Measurements from ENCODE around the gene HS3ST5.

Gene HS3ST5

DNA sequence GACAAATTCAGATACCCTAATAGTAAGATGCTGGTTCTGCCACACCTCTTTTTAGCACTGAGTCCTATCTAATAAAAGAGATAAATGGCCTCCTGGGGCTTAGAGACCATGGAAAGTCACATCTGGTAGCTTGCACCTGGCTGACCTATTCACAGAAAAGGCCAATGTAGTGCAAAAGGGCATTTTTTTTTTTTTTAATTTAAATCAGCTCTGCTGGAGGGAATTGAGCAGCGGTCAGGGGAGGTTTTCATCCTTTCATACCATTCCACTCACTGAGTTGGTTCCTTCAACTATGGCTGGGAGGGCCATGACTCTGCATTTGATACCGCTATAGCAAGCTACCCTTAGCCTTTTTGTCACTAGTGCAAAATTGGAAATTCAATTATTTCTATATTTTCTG is 20.1 kb upstream of the HS3ST5 start:
- Histone ChIP-seq H3K27ac (ENCODE audit: low read depth, low read length) (peak overlapping the region; percentile 69), H3K4me3 (ENCODE audit: low read depth, low read length) (no peak overlapping the region), H3K9me3 (ENCODE audit: control insufficient read depth, insufficient read depth, low read length) (no peaks in the 10 kb centered on the region), H3K4me1 (ENCODE audit: control insufficient read depth, insufficient read depth, low read length) (peaks cover 57% of the 10 kb centered on the region), H3K27me3 (ENCODE audit: control insufficient read depth, insufficient read depth, low read length) (no peaks in the 10 kb centered on the region), H3K9ac (ENCODE audit: low read depth, low read length) (no peak overlapping the region), H3K36me3 (ENCODE audit: control insufficient read depth, insufficient read depth, low read length) (no peaks in the 10 kb centered on the region)

GRCh38 chr6:114362396-114362795 is 19.6 kb upstream of the HS3ST5 start:
- Histone ChIP-seq H3K9ac (ENCODE audit: low read depth, low read length) (no peak overlapping the region), H3K27ac (ENCODE audit: low read depth, low read length) (peak overlapping the region; percentile 52), H3K4me1 (ENCODE audit: control insufficient read depth, insufficient read depth, low read length) (peaks cover 53% of the 10 kb centered on the region), H3K27me3 (ENCODE audit: control insufficient read depth, insufficient read depth, low read length) (no peaks in the 10 kb centered on the region), H3K9me3 (ENCODE audit: control insufficient read depth, insufficient read depth, low read length) (no peaks in the 10 kb centered on the region), H3K4me3 (ENCODE audit: low read depth, low read length) (no peak overlapping the region), H3K36me3 (ENCODE audit: control insufficient read depth, insufficient read depth, low read length) (no peaks in the 10 kb centered on the region)

- H3K4me3 ChIP-seq (ENCODE audit: low read depth, low read length) = no peak overlapping the region
Observed at GRCh38 chr6:114361036-114361435, 18.2 kb upstream of the HS3ST5 start.

DNA sequence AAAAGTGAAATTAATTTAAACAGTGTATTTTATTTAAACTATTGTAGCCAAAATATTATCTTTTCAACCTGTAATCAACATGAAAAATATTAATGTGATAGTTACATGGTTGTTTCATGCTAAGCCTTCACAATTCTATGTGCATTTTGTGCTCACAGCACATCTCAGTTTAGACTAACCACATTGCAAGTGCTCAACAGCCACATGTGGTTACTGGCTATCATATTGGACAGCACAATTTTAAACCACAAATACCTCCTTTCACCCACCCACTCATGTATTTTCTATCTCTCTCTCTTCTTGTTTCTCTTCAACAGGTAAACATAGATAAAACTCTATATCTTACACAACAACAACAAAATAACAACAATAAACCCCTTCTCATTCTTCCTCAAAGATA is 12.5 kb upstream of the HS3ST5 start:
- no peak overlapping the region for H3K9ac ChIP-seq (ENCODE audit: low read depth, low read length)
- H3K4me1 ChIP-seq (ENCODE audit: control insufficient read depth, insufficient read depth, low read length) = peaks cover 7% of the 10 kb centered on the region
- H3K27me3 ChIP-seq (ENCODE audit: control insufficient read depth, insufficient read depth, low read length) = no peaks in the 10 kb centered on the region
- no peaks in the 10 kb centered on the region for H3K36me3 ChIP-seq (ENCODE audit: control insufficient read depth, insufficient read depth, low read length)
- no peaks in the 10 kb centered on the region for H3K9me3 ChIP-seq (ENCODE audit: control insufficient read depth, insufficient read depth, low read length)
- no peak overlapping the region for H3K27ac ChIP-seq (ENCODE audit: low read depth, low read length)
- no peak overlapping the region for H3K4me3 ChIP-seq (ENCODE audit: low read depth, low read length)

More at GRCh38 chr6:114361036-114361435, 18.2 kb upstream of the HS3ST5 start:
- Histone ChIP-seq H3K9ac (ENCODE audit: low read depth, low read length) (no peak overlapping the region), H3K9me3 (ENCODE audit: control insufficient read depth, insufficient read depth, low read length) (no peaks in the 10 kb centered on the region), H3K36me3 (ENCODE audit: control insufficient read depth, insufficient read depth, low read length) (no peaks in the 10 kb centered on the region), H3K27ac (ENCODE audit: low read depth, low read length) (no peak overlapping the region), H3K27me3 (ENCODE audit: control insufficient read depth, insufficient read depth, low read length) (no peaks in the 10 kb centered on the region), H3K4me1 (ENCODE audit: control insufficient read depth, insufficient read depth, low read length) (peaks cover 53% of the 10 kb centered on the region)

DNA sequence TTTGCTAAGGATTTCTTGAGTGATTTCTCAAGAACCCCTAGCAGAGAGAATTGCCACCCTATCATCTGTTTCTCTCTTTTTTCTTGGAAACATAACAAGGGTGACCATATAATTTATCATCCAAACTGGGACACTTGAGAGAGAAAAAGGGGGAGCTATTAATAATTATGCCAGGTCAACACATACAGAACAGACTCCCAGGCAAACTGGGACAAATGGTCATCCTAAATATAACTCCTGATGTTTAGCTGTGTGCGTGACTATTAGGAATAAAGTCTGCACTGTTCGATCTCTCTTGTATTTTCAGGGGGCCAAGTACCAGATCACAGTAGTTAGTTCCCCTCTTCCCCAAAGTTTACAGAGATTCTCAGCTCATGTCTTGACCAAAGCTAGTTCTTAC is 11.7 kb upstream of the HS3ST5 start:
- Histone ChIP-seq H3K27me3 (ENCODE audit: control insufficient read depth, insufficient read depth, low read length) (no peaks in the 10 kb centered on the region), H3K4me1 (ENCODE audit: control insufficient read depth, insufficient read depth, low read length) (no peaks in the 10 kb centered on the region), H3K9me3 (ENCODE audit: control insufficient read depth, insufficient read depth, low read length) (no peaks in the 10 kb centered on the region), H3K27ac (ENCODE audit: low read depth, low read length) (no peak overlapping the region), H3K36me3 (ENCODE audit: control insufficient read depth, insufficient read depth, low read length) (no peaks in the 10 kb centered on the region), H3K9ac (ENCODE audit: low read depth, low read length) (no peak overlapping the region), H3K4me3 (ENCODE audit: low read depth, low read length) (no peak overlapping the region)

GRCh38 chr6:114346451-114346850 is 3.6 kb upstream of the HS3ST5 start:
- no peak overlapping the region for H3K4me3 ChIP-seq (ENCODE audit: low read depth, low read length)
- H3K4me1 ChIP-seq (ENCODE audit: control insufficient read depth, insufficient read depth, low read length) = peaks cover 20% of the 10 kb centered on the region
- H3K36me3 ChIP-seq (ENCODE audit: control insufficient read depth, insufficient read depth, low read length) = no peaks in the 10 kb centered on the region
- H3K9ac ChIP-seq (ENCODE audit: low read depth, low read length) = no peak overlapping the region
- no peaks in the 10 kb centered on the region for H3K27me3 ChIP-seq (ENCODE audit: control insufficient read depth, insufficient read depth, low read length)
- H3K27ac ChIP-seq (ENCODE audit: low read depth, low read length) = no peak overlapping the region
- no peaks in the 10 kb centered on the region for H3K9me3 ChIP-seq (ENCODE audit: control insufficient read depth, insufficient read depth, low read length)

- peaks cover 27% of the 10 kb centered on the region for H3K4me1 ChIP-seq (ENCODE audit: control insufficient read depth, insufficient read depth, low read length)
- H3K27me3 ChIP-seq (ENCODE audit: control insufficient read depth, insufficient read depth, low read length) = no peaks in the 10 kb centered on the region
- peak overlapping the region; percentile 85 for H3K27ac ChIP-seq (ENCODE audit: low read depth, low read length)
- no peaks in the 10 kb centered on the region for H3K9me3 ChIP-seq (ENCODE audit: control insufficient read depth, insufficient read depth, low read length)
- no peak overlapping the region; the same call in 1 of the 2 replicates for H3K9ac ChIP-seq (ENCODE audit: low read depth, low read length)
- H3K4me3 ChIP-seq (ENCODE audit: low read depth, low read length) = peak overlapping the region; percentile 91
- H3K36me3 ChIP-seq (ENCODE audit: control insufficient read depth, insufficient read depth, low read length) = no peaks in the 10 kb centered on the region
Observed at GRCh38 chr6:114344971-114345275, 2.1 kb upstream of the HS3ST5 start.

GRCh38 chr6:114344246-114344970 is 1.6 kb upstream of the HS3ST5 start:
- peak overlapping the region; percentile 91 for H3K4me3 ChIP-seq (ENCODE audit: low read depth, low read length)

DNA sequence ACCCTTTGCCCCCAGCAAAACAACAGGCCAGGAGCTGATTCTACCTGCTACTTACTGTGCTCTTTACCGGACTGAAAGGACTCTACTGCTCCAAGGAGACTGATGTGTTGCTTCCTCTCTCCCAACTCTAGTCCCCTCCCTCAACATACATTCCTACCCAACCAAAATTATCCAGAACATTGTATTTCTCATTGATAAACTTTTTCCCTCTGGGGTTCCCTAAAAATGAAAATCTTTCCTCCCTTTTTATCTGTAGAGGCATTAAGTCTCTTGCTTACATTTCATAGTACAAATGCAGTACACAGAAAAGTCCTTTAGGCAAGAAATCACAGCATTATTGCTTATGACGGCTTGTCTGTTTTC is 940 bp upstream of the HS3ST5 start:
- H3K9me3 ChIP-seq (ENCODE audit: control insufficient read depth, insufficient read depth, low read length) = no peaks in the 10 kb centered on the region
- no peaks in the 10 kb centered on the region for H3K27me3 ChIP-seq (ENCODE audit: control insufficient read depth, insufficient read depth, low read length)
- H3K9ac ChIP-seq (ENCODE audit: low read depth, low read length) = peak overlapping the region; percentile 69
- peak overlapping the region; percentile 91 for H3K4me3 ChIP-seq (ENCODE audit: low read depth, low read length)
- H3K4me1 ChIP-seq (ENCODE audit: control insufficient read depth, insufficient read depth, low read length) = peaks cover 38% of the 10 kb centered on the region
- H3K27ac ChIP-seq (ENCODE audit: low read depth, low read length) = peak overlapping the region; percentile 83
- no peaks in the 10 kb centered on the region for H3K36me3 ChIP-seq (ENCODE audit: control insufficient read depth, insufficient read depth, low read length)

More at GRCh38 chr6:114344246-114344970, 1.6 kb upstream of the HS3ST5 start:
- Histone ChIP-seq H3K27me3 (ENCODE audit: control insufficient read depth, insufficient read depth, low read length) (no peaks in the 10 kb centered on the region), H3K27ac (ENCODE audit: low read depth, low read length) (peak overlapping the region; percentile 85), H3K36me3 (ENCODE audit: control insufficient read depth, insufficient read depth, low read length) (no peaks in the 10 kb centered on the region), H3K4me1 (ENCODE audit: control insufficient read depth, insufficient read depth, low read length) (peaks cover 32% of the 10 kb centered on the region), H3K9ac (ENCODE audit: low read depth, low read length) (peak overlapping the region; percentile 69; the same call in 1 of the 2 replicates), H3K9me3 (ENCODE audit: control insufficient read depth, insufficient read depth, low read length) (no peaks in the 10 kb centered on the region)

DNA sequence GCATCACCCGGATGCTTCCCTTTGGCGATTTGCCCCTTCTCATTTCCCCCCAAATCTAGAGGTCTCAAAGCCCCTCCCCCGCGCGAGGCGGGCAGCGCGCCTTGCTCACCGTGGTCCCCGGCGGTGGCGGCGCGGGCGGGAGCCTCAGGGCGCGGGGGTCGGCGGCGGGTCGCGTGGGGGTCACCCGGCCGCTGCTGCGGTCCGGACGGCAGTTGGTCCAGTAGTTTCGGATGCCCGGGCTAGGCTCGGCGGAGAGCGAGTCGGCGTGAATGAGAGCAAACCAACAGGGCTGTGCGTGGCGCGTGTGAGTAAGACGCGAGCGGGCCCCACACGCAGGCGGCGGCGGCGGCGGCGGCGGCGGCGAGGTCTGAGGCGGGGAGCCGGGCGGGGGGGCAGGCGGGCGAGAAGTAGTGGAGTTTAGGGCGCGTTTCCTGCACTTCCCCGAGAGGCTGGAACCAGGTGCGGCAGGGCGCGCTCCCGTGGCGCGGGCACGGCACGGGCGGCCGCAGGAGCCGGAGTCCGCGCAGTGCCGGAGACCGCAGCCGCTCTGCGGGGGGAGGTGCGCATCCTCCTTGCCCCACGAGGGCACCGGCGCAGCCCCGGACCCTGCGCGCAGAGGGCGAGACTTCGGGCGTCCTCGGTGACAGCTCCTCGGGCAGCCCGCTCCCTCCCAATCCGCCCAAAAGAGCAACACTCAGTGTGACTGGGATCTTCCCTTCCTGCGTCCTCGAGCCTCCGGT is 567 bp downstream of the HS3ST5 start:
- no peak overlapping the region for H3K27ac ChIP-seq (ENCODE audit: low read depth, low read length)
- H3K4me1 ChIP-seq (ENCODE audit: control insufficient read depth, insufficient read depth, low read length) = peaks cover 44% of the 10 kb centered on the region
- no peaks in the 10 kb centered on the region for H3K27me3 ChIP-seq (ENCODE audit: control insufficient read depth, insufficient read depth, low read length)
- H3K4me3 ChIP-seq (ENCODE audit: low read depth, low read length) = peak overlapping the region; percentile 91
- no peaks in the 10 kb centered on the region for H3K36me3 ChIP-seq (ENCODE audit: control insufficient read depth, insufficient read depth, low read length)
- H3K9me3 ChIP-seq (ENCODE audit: control insufficient read depth, insufficient read depth, low read length) = no peaks in the 10 kb centered on the region
- H3K9ac ChIP-seq (ENCODE audit: low read depth, low read length) = peak overlapping the region; percentile 11; the same call in 1 of the 2 replicates

- Histone ChIP-seq H3K4me1 (ENCODE audit: control insufficient read depth, insufficient read depth, low read length) (peaks cover 37% of the 10 kb centered on the region), H3K4me3 (ENCODE audit: low read depth, low read length) (peak overlapping the region; percentile 91), H3K9me3 (ENCODE audit: control insufficient read depth, insufficient read depth, low read length) (no peaks in the 10 kb centered on the region), H3K27ac (ENCODE audit: low read depth, low read length) (peak overlapping the region; percentile 53), H3K36me3 (ENCODE audit: control insufficient read depth, insufficient read depth, low read length) (no peaks in the 10 kb centered on the region), H3K9ac (ENCODE audit: low read depth, low read length) (no peak overlapping the region), H3K27me3 (ENCODE audit: control insufficient read depth, insufficient read depth, low read length) (no peaks in the 10 kb centered on the region)
Observed at GRCh38 chr6:114339706-114340105, 3.1 kb downstream of the HS3ST5 start.

Measured in HUES48 (cell line).